NOMO-1 treated with DMSO at 0.1 percent for 48 hours (cell line): ENCODE data around the gene TMX2.
A peak's percentile ranks its signal among the peaks of the same experiment; 100 is the strongest.
"Not testable (repeated sequence)": the region's sequence is repeated elsewhere in the genome, so short reads cannot be mapped to it uniquely, and the experiment has no call there.

Experiments used
- DNase-seq: peaks from one replicate; lab custom pipeline; 2025; ENCODE audit not compliant: unreplicated experiment; lab: John Stamatoyannopoulos, UW

TMX2 gene

GRCh38 chr11:57711414-57712255 lies 758 bp upstream of the TMX2 start, which contains the start of gene MED19:
MED19 (minus strand) TSS chr11:57712215; CDS start chr11:57712179, 36 bp downstream.
- peak; percentile 71 for DNase-seq

DNA sequence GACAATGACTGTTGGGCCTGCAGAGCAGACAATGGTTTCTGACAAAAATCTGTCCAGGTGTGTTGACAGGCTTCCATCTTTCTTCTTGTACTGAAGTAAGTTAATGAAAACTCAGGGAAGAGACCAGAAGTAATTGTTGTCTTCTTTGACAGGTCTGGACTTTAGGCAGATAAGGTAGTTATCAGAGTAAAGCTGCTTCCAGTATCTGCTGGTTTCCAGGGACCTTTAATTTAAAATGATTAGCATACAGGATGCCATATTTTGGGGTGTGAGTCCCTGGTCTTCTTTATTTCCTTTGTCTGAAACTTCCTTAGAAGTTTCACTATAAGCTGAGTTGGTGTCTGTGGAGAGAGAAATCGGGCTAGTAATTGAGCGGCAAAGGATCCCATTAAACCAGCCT lies 1.4 kb downstream of the TMX2 start:
- DNase-seq, result no peak

DNA sequence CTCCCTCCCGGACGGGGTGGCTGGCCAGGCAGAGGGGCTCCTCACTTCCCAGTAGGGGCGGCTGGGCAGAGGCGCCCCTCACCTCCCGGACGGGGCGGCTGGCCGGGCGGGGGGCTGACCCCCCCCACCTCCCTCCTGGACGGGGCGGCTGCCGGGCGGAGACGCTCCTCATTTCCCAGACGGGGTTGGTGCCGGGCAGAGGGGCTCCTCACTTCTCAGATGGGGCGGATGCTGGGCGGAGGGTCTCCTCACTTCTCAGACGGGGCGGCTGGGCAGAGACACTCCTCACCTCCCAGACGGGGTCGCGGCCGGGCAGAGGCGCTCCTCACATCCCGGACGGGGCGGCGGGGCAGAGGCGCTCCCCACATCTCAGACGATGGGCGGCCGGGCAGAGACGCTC lies 4.3 kb downstream of the TMX2 start:
- DNase-seq, result not testable (repeated sequence)

- no peak for DNase-seq
These were observed 14.8 kb downstream of the TMX2 start for GRCh38 chr11:57727185-57727584.

DNA sequence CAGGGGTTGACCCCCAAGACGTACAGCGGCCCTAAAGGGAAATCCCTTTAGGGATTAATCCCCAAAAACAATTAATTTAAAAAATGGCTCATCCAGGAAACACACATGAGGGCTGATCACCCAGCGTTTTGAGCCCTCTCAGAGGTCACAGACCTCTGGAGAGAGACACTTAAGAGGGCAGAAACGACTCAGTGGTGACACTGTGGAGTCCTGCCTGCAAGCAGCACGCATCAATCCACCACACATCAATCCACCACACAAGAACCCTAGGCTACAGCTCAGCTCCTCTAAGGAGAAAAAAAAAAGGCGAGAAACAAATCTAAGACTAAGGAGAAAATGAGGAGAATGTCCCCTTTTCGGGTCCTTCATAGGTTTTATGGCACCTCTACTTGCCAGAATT lies 16.4 kb downstream of the TMX2 start:
- DNase-seq, result no peak

DNA sequence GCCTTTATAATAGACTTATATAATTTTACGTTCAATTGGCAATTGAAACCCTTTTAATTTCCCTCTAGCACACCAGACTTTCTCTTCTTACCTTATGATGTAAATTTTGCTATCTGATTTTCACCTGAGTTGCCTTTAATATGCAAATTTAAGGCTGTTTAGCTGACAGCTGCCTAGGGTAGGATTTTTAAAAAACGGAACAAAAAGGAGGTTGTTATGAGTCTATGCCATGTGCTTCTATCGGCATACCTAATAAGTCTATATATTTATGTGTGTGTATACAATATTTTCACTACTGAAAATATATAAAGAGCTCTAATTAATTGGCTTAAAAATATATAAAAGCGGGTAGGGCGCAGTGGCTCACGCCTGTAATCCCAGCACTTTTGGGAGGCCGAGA lies 17.1 kb downstream of the TMX2 start:
- no peak for DNase-seq

GRCh38 chr11:57732661-57733060 lies 20.3 kb downstream of the TMX2 start:
- DNase-seq, result no peak

DNA sequence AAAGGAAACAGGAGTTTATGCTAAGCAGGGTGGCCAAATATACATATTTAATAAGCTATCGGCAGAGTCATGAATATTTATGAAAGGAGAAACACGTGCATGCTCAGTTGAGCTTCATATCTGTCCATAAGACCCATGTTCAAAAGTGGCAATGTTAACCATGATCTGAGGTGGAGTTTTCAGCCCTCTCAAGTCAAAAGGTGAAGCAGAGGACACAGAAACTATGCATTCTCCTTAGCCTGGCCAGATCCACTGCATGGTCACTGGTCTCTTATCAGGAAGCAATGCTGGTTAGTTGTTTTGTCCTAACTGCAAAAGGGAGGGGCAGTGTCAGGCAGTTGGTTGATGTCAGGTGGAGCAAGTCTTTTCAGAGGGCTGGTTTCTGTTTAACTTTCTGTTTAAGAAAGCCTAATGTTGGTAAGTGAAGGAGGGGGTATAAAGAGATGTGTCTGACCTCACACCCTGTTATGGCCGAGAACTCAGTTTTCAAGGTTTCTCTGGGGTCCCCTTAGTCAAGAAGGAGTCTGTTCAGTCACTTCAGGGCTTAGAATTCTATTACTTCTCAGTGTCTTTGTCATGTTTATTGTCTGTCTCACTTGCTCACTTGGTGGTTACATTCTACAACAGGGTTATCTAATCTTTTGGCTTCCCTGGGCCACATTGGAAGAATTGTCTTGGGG lies 23.4 kb downstream of the TMX2 start:
- no peak for DNase-seq

DNA sequence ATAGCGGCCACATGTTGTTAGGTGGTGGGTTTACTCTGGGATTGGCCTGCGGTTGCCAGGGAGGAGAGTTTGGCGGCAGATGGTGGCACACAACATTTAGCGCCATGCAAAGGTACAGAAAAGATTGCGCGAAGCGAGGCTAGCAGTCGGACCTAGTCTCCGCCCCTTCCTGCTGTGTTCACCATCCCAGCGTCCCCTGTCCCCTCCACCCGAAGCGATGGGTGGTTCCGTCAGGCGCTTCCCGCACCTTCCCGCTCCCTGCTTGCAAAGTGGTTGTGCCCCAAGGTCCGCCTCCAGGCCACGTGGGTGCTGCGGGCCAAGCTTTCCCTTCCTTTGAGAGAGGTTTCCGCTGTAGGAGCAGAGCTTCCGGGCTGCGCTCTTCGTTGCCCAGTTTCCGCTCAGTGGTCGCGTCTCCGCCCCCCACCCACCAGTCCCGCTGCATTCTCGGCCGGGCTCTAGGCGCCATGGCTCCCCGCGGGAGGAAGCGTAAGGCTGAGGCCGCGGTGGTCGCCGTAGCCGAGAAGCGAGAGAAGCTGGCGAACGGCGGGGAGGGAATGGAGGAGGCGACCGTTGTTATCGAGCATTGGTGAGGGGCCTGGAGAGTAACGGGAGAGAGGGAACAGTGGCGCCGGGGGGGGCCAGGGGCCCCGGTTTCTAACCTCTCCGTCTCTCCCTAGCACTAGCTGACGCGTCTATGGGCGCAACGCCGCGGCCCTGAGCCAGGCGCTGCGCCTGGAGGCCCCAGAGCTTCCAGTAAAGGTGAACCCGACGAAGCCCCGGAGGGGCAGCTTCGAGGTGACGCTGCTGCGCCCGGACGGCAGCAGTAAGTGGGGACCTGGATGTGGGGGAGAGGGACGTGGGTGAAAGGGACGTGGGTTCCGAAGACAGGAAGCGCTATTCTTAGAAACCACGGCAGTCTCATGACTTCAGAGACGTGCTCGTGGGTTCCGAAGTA lies 29.0 kb downstream of the TMX2 start, which contains the start of gene SELENOH:
SELENOH (plus strand) TSS at position 360 of the 955 bp plus-strand sequence; CDS start at position 465, 105 bp downstream.
- peak; percentile 97 for DNase-seq

DNA sequence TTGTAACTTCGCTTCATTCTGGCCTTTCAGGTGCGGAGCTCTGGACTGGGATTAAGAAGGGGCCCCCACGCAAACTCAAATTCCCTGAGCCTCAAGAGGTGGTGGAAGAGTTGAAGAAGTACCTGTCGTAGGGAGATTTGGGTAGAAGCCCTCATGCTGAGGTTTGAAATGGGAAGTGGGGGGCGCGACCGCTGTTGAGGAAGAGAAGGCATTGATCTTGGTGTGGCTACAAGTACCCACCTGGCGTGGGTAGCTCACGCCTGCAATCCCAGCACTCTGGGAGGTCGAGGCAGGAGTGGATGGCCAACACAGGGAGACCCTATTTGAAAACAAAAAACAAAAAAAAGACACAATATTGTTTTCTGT lies 29.7 kb downstream of the TMX2 start:
- DNase-seq, result peak; percentile 12

DNA sequence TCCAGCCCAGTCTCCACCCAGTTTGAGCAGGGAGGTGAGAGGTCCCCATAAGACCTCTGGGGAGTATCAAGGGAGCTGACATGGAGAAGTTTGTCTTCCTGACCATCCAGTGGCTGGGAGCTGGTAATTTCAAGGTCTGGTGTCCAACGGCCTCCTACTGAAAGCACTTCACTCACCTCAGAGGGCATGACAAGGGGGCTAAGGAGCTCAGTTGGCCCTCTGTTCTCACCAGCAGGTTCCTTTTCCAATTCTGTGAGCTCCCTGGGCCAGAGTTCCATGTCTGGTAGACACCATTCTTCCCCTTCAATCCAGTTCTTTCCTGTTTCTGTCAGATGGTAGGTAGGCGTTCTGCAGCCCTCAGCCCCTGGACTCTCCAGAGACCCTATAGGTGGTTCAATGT lies 32.0 kb downstream of the TMX2 start:
- DNase-seq, result no peak

DNA sequence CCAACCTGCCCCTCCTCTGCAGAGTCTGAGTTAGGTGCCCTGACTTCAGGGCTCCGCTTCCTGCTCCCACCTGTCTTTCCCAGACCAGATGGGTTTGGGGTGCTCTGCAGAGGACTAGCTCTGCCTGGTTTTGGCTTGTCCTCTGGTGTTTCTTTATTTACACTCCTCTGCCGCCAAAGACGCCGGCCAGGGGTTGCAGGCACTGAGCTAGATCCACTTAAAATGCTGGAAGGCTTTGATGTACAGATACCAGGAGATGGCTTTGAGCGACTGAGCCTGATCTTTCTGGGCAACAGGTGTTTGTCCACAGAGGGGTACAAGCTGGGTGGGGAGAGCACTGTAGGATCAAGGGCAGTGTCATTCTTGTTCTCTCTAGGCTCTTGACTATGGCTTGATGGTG lies 32.8 kb downstream of the TMX2 start:
- no peak for DNase-seq

- no peak for DNase-seq
These were observed 34.5 kb downstream of the TMX2 start for GRCh38 chr11:57746920-57747319.

- no peak for DNase-seq
These were observed 38.8 kb downstream of the TMX2 start for GRCh38 chr11:57751176-57751575.

DNA sequence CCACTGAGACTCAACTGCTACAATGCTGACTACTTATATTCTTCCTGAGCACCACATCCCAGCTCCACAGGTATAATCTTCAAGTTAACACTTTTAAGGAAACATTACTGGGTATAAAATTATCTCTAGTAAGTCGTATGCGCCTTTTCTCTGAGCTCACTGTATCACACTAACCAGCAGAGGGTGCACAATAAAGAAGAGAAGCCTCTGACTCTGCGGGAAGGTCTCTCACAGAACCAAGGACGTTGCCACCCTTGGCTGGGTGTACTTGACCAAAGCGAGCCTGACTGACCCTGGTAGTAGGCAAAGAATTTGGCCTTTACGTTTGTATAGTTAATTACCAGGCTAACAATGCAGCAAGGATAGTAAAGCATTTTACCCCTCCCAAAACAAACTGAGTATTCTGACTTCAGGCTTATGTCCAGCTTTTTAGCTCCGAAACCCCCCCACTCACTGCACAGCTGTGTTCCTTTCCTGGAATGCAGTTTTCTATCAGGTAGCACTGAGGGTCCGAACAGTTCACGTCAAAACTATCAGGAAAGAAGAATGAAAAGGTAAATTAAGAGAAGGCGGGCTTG lies 39.4 kb downstream of the TMX2 start, which contains the start of gene BTBD18:
BTBD18 (minus strand) TSS at position 144 of the 578 bp plus-strand sequence. CDS start 631 bp downstream, outside the sequence.
- no peak for DNase-seq

DNA sequence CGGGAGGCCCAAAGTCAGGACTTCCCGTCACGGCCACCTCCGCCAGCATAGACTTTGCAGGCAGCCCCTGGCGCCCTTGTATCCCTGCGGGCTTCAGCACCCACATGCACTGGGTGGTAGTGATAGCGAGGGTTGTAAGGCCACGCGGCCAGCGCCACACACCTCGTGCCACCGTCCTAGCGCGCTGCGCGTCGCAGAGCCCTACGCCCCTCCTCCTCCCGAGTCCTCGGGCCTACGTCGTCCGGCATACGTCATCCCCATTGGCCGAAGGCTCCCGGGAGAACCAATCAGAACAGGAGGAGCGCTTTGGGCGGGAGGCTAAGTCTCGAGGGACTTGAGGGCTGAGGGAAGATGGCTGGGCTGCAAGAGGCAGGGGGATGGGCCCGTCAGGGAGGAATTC lies 40.6 kb downstream of the TMX2 start:
- no peak for DNase-seq

DNA sequence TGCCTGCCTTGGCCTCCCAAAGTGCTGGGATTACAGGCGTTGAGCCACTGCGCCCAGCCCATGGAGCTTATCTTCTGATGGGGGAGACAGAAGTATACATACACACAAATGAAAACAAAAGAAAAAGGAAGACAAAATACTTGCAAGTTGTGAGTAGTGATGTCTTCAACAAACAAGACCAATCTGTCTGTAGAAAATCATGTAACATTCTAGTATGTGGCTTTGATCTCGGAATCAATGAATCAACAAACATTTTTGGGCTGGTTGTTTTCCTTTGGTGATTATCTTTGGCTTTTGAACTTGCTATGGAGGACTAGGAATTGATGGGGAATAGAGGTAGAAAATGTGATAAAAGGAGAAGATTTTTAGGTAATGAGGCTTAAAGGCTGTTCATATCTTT lies 45.8 kb downstream of the TMX2 start:
- DNase-seq, result no peak

DNA sequence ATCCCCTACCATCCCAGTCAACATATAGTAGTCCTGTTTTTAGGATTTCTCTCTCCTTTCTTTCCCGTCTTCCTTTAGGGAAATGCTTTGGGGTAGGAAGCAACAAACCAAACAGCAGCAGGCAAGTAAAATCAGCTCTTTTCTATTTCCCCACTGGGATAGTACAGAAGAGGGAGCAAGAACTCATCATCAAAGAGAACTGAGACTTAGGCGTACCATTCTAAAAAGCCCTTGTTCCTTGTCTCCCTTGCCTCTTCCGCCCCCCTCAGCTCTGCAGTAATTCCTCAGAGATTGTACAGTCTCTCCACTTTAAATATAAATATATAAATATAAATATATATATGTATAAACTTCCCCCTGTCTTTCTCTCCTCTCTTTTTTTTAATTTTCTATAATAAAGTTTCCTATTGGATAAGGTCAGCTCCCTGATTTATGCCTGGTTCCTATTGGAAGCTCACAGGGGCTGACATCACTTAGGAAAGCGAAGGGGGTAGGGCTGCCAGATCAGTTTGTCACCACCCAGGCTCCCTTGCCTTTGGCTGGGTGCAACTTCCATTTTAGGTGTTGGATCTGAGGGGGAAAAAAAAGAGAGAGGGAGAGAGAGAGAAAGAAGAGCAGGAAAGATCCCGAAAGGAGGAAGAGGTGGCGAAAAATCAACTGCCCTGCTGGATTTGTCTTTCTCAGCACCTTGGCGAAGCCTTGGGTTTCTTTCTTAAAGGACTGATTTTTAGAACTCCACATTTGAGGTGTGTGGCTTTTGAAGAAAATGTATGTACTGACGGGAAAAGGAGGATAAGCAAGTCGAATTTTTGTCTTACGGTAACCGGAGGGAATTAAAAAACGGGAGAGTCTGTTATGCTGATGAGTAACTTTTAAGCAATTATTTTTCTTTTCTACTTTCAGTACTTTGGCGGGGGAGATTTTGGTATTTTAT lies 49.2 kb downstream of the TMX2 start, which contains the start of gene CTNND1:
CTNND1 (plus strand) TSS at position 502 of the 934 bp plus-strand sequence. CDS start 29,677 bp downstream, outside the sequence.
- no peak for DNase-seq

GRCh38 chr11:57762235-57762861 lies 50.0 kb downstream of the TMX2 start:
- DNase-seq, result no peak
